Gastrocnemius medialis (tissue), 4 donors: ENCODE data around the gene FOXL2NB. TPM values are rescaled to one million over a fixed set of nuclear protein-coding genes. Genes with fewer than 3 reads are reported as not detected.
A peak's percentile ranks its signal among the peaks of the same experiment; 100 is the strongest.

Experiments used
- ATAC-seq, 2 donors: fragments of 150-250 bp; one replicate each; pipeline ENCODE4 v1.9.1; 2016
- DNase-seq, 2 donors: peaks; one replicate each; pipeline ENCODE4 v3.0.0-alpha.2; 2019
- H3K27ac ChIP-seq, 4 donors: fragments of 200-600 bp; sonication (generic); 1 replicate in 1 of 4; 2 replicates in 3 of 4; pipeline ENCODE4 v1.5.1; 2016 to 2018; ENCODE audit warnings: mild to moderate bottlenecking in 2 of 4, moderate library complexity in 1 of 4
- H3K27me3 ChIP-seq, 3 donors: fragments of 200-600 bp; sonication (generic) in 2 of 3; 1 replicate in 1 of 3; 2 replicates in 2 of 3; pipeline versions ENCODE4 v1.5.1 to v1.6.0; 2016 to 2019; ENCODE audit warnings: mild to moderate bottlenecking in 1 of 3, moderate library complexity in 1 of 3
- H3K36me3 ChIP-seq, 2 donors: fragments of 200-600 bp; sonication (generic) in 1 of 2; one replicate each; pipeline ENCODE4 v1.5.1; 2017 to 2018
- H3K4me1 ChIP-seq, 2 donors: fragments of 200-600 bp; sonication (generic) in 1 of 2; one replicate each; pipeline ENCODE4 v1.5.1; 2016 to 2017; ENCODE audit warnings: mild to moderate bottlenecking in 2 of 2
- H3K4me3 ChIP-seq, 4 donors: fragments of 200-600 bp; sonication (generic) in 3 of 4; 1 replicate in 1 of 4; 2 replicates in 3 of 4; pipeline ENCODE4 v1.5.1; 2016 to 2019; ENCODE audit warnings: mild to moderate bottlenecking in 2 of 4
- H3K9me3 ChIP-seq, 3 donors: fragments of 200-600 bp; sonication (generic) in 2 of 3; 1 replicate in 1 of 3; 2 replicates in 2 of 3; pipeline ENCODE4 v1.5.1; 2016 to 2019
- CTCF ChIP-seq, 5 experiments: fragments of 450-650 bp in 3 of 5; fragments of 200-600 bp in 2 of 5; sonication (generic) in 2 of 5; IDR thresholded peaks in 4 of 5; conservative IDR thresholded peaks in 1 of 5; 1 replicate in 4 of 5; 2 replicates in 1 of 5; pipeline ENCODE4 v1.5.1; 2016 to 2019; ENCODE audit warnings: antibody characterized with exemption in 5 of 5, mild to moderate bottlenecking in 3 of 5, moderate library complexity in 3 of 5
- POLR2A ChIP-seq, 2 donors: fragments of 450-650 bp; IDR thresholded peaks; one replicate each; pipeline ENCODE4 v1.6.1; 2017; ENCODE audit warnings: antibody characterized with exemption in 2 of 2, mild to moderate bottlenecking in 2 of 2, moderate library complexity in 2 of 2
- in situ Hi-C, 4 donors: fragments of 200-750 bp; cut with MboI; loops; one replicate each; pipeline versions ENCODE4 v1.15.0 to v1.8.0; 2017; ENCODE audit warnings: low sequenced_read_pairs in 4 of 4
- intact Hi-C: fragments of 100-400 bp; cut with DNase I; formaldehyde crosslinking; loops from one replicate; pipeline ENCODE4 v1.15.1; 2023; ENCODE audit warnings: low total_unique reads
- total RNA-seq, 4 donors: library from RNA; depleted of rRNA; stranded (reverse); fragments of >200 nt; gene quantifications; one replicate each; pipeline versions ENCODE4 v1.1.0 to v1.2.3, GENCODE V29; 2016

FOXL2NB gene
- total RNA-seq, 4 donors from 2014 or later, result not detected

- ATAC-seq, result peak; percentile 26 to 30
- Histone ChIP-seq H3K4me3 (peak overlapping the region; percentile 80 to 98 (median 87)), H3K36me3 (no peaks in the 10 kb centered on the region), H3K4me1 (peaks cover 3 to 4% of the 10 kb centered on the region in 2 donors), H3K27me3 (no peaks in the 10 kb centered on the region), H3K9me3 (no peaks in the 10 kb centered on the region), H3K27ac (peak overlapping the region; percentile 92 to 95 (median 94))
- in situ Hi-C loops, result loop anchor here (5.0 to 25.0 kb wide), 6 partner anchors 80 to 578 kb away; partner anchors contain the start of genes MRAS (in 1 of the 4), NME9 (in 1 of the 4) and PIK3CB (in 1 of the 4)
- TF ChIP-seq POLR2A (IDR thresholded peaks at IDR 0.05) (no peak), CTCF (IDR thresholded peaks at IDR 0.05 in 4 of 5, conservative IDR thresholded peaks at IDR 0.05 in 1 of 5) (no peak)
- no peak for DNase-seq
- intact Hi-C loops, result loop anchor here (1.0 to 10.0 kb wide), 4 partner anchors 80 to 728 kb away; partner anchors contain the start of genes ARMC8 and CEP70
Measured at GRCh38 chr3:138914870-138915502, 32.0 kb upstream of the FOXL2NB start.

- no peaks in the 10 kb centered on the region for H3K36me3 ChIP-seq
- H3K9me3 ChIP-seq, result no peaks in the 10 kb centered on the region
- ATAC-seq (peak; percentile 91 to 93), DNase-seq (peak; percentile 82 to 94)
- H3K27ac ChIP-seq, result peak overlapping the region; percentile 92 to 95 (median 94)
- H3K27me3 ChIP-seq, result no peaks in the 10 kb centered on the region
- H3K4me1 ChIP-seq, result peaks cover 3 to 4% of the 10 kb centered on the region in 2 donors
- H3K4me3 ChIP-seq, result peak overlapping the region; percentile 80 to 98 (median 87)
- TF ChIP-seq CTCF (IDR thresholded peaks at IDR 0.05 in 4 of 5, conservative IDR thresholded peaks at IDR 0.05 in 1 of 5), result peak; percentile 86 to 94 (median 89)
- TF ChIP-seq POLR2A (IDR thresholded peaks at IDR 0.05), result no peak
- intact Hi-C loops, result loop anchor here (1.0 to 10.0 kb wide), 5 partner anchors 80 to 728 kb away; partner anchors contain the start of genes ARMC8 and CEP70
- in situ Hi-C loops, result loop anchor here (5.0 to 25.0 kb wide), 6 partner anchors 81 to 578 kb away; partner anchors contain the start of genes MRAS (in 1 of the 4), NME9 (in 1 of the 4) and PIK3CB (in 1 of the 4)
Measured at GRCh38 chr3:138915503-138916498, 31.2 kb upstream of the FOXL2NB start.

GRCh38 chr3:138916824-138917223 is 30.2 kb upstream of the FOXL2NB start:
- TF ChIP-seq CTCF (IDR thresholded peaks at IDR 0.05 in 4 of 5, conservative IDR thresholded peaks at IDR 0.05 in 1 of 5) (no peak), POLR2A (IDR thresholded peaks at IDR 0.05) (no peak)
- H3K27ac ChIP-seq, result no peak overlapping the region
- no peaks in the 10 kb centered on the region for H3K27me3 ChIP-seq
- no peaks in the 10 kb centered on the region for H3K36me3 ChIP-seq
- no peak for DNase-seq
- no peak overlapping the region for H3K4me3 ChIP-seq
- in situ Hi-C loops (loop anchor here (5.0 to 25.0 kb wide), 6 partner anchors 82 to 580 kb away; partner anchors contain the start of genes MRAS (in 1 of the 4), NME9 (in 1 of the 4) and PIK3CB (in 1 of the 4)), intact Hi-C loops (loop anchor here (2.0 to 10.0 kb wide), 3 partner anchors 142 to 730 kb away; partner anchors contain the start of gene ARMC8)
- no peak for ATAC-seq
- peaks cover 3 to 4% of the 10 kb centered on the region in 2 donors for H3K4me1 ChIP-seq
- H3K9me3 ChIP-seq, result no peaks in the 10 kb centered on the region

GRCh38 chr3:138919325-138919724 is 27.7 kb upstream of the FOXL2NB start:
- intact Hi-C loops, result loop anchor here (5.0 to 10.0 kb wide), 2 partner anchors 145 to 732 kb away; partner anchors contain the start of gene ARMC8
- Histone ChIP-seq H3K4me1 (peaks cover 3 to 4% of the 10 kb centered on the region in 2 donors), H3K9me3 (no peaks in the 10 kb centered on the region), H3K4me3 (no peak overlapping the region), H3K27ac (no peak overlapping the region), H3K27me3 (no peaks in the 10 kb centered on the region), H3K36me3 (no peaks in the 10 kb centered on the region)
- in situ Hi-C loops, result loop anchor here (5.0 to 25.0 kb wide), 6 partner anchors 85 to 582 kb away; partner anchors contain the start of genes MRAS (in 1 of the 4), NME9 (in 1 of the 4) and PIK3CB (in 1 of the 4)
- TF ChIP-seq POLR2A (IDR thresholded peaks at IDR 0.05) (no peak), CTCF (IDR thresholded peaks at IDR 0.05 in 4 of 5, conservative IDR thresholded peaks at IDR 0.05 in 1 of 5) (no peak)
- DNase-seq (no peak), ATAC-seq (no peak)
